ELF-1 (cell line): ENCODE results near the gene IFITM2.

Experiments used
- DNase-seq: peaks from one replicate; pipeline ENCODE4 v3.0.0-alpha.2; 2016; ENCODE audit warnings: low read depth, low spot score

IFITM2 gene

GRCh38 chr11:293271-293851, 14.3 kb upstream of the IFITM2 start:
- DNase-seq = no peak

- no peak for DNase-seq
These were observed 13.6 kb upstream of the IFITM2 start for GRCh38 chr11:293852-294661.

GRCh38 chr11:294780-295179, 12.8 kb upstream of the IFITM2 start:
- DNase-seq = no peak

DNA sequence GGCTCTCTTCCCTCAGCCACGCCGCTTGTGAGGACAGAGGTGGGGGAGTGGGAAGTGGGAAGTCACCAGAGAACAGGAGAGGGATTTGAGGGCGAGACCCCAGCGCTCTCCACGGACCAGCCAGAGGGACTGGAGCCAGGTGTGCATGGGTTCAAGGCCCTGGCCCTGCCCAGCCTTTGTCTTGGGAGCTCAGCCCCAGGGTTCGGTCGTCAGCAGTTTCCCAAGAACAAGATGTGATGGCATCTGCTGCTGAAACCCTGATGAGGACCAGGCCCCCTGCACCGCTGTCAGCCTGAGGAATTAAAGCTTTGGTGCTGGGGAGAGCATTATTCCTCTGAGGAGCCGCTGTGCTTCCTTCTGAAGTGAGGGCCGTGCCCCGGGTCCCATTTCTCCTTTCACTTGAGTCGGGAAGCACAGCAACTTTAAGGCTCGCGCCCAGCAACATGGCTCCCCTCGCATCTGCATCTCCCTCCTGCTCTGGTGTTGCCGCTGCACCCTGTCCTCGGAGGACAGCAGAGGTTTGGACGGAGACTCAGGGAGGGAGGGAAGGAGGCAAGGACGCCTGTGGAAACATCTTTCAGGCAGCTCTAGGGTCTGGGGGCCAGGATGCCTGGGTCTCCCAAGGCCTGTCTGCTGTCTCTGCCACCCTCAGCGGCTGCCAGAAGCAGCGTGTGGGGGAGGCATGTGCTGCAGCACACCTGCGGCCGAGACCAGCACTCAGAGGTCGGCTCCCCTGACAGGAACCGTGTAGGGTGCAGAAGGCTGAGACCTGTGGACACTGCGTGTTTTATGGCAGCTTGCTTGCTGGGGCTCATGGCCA, 12.1 kb upstream of the IFITM2 start:
- no peak for DNase-seq

DNA sequence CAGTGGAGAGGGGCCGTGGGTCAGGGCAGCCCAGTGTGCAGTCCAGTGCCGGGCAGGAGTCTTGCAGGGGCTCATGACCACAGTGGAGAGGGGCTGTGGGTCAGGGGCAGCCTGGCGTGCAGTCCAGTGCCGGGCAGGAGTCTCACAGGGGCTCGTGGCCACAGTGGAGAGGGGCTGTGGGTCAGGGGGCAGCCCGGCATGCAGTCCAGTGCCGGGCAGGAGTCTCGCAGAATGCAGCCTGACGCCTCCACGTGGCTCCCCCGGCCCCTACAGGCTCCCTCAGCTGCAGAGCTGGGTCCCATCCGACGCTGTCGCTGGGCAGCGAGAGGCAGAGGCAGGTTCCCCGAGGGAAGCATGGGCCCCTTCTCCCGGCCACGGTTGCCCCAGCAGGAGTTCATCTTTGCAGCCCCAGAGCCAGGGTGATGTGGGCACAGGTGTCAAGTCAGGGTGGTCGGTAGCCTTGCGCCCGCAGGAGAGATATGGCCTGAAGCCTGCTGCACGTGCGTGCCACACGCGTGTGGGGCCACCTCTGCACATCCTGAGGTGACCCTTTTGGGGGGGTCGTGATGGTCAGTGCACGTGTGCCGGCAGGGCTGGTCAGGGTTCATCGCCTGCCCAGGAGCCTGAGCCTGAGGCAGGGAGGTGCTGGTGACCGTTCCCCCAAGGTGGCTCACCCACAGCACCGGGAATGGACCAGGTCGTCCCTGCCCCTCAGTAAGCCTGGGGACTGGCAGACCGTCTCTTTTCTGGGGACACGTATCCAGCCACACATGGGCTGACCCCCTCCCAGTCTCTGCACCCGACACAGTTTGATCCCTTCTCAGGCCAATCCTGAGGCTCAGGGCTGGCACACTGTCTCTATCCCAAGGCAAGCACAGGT, 11.2 kb upstream of the IFITM2 start:
- no peak for DNase-seq

DNA sequence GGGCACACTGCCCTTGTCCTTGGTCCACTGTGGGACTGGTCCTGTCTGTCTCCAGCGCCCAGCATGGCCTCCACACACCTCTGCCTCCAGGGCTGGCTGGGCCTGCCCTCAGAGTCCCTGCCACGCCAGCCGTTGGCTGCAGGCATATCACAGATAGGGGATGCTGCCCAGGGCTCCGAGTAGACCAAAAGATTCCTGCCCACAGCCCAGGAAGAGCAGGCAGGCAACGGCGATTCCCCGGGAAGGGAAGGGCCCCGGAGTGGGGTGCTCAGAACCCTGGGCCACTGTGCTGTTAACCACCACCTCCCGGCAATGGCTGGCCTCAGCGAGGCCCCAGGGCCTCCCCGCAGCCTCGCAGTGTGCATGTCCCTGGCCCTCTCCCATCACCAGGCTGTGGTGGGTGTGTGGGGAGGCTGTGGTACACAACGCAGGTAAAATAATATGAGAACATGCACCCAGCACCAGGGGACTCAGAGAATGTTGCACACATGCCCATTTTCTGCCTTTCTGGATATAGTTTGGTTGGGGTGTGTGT, 10.5 kb upstream of the IFITM2 start:
- no peak for DNase-seq

- DNase-seq = no peak
These were observed 9.8 kb upstream of the IFITM2 start for GRCh38 chr11:297586-298405.

- no peak for DNase-seq
These were observed 9.1 kb upstream of the IFITM2 start for GRCh38 chr11:298406-299065.

GRCh38 chr11:299081-299891, 8.3 kb upstream of the IFITM2 start, which contains the start of gene IFITM5:
Gene IFITM5 (minus strand): TSS chr11:299526. CDS start chr11:299490, 36 bp downstream.
- no peak for DNase-seq

DNA sequence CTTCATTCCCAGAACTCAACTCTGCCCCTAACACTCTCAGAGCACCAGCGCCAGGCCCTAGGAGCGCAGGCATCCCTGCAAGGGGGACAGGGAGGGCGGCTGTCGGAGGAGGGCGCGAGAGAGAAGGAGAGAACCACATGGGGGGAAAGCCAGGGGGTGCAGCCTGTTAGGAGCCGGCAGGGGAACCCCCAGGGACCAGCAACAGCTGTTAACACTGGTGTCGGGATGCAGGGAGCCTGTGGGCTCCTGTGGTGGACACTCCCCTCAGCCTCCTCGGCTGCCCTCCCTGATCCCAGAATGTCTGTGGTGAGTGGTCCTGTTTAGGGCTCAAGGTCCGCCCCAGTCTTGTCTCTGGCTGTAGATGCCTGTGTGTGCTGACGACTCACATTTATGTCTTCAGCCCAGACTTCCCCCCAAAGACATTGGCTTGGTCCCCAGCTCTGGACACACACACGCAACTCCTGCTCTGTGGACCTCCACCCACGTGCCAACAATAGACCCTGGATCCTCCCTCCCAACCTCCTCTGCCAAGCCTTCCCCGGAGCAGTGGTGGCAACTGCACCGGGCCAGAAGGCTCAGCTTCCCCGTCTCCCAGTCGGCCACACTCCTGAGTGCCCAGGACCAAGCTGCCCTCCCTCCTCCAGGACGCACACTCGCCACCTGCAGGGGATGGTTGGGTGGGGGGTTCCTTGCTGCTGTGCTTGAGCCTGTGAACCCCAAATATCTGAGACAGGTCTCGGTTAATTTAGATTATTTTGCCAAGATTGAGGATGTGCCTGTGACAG, 7.5 kb upstream of the IFITM2 start:
- no peak for DNase-seq

DNA sequence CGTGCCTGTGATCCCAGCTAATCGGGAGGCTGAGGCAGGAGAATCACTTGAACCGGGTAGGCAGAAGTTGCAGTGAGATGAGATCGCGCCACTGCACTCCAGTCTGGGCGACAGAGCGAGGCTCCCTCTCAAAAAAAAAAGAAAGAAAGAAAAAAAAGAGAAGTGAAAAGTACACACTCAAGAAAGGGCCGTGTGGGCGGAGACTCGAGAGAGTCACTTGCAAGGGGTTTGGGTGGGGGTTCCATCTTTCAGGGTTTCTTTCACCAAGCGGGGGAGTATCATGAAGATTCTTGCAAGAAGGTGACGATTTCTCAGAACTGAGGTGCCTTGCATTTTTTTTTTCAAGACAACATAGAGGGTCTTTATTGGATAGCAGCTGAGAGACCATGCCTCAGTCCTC, 4.3 kb upstream of the IFITM2 start:
- no peak for DNase-seq

DNA sequence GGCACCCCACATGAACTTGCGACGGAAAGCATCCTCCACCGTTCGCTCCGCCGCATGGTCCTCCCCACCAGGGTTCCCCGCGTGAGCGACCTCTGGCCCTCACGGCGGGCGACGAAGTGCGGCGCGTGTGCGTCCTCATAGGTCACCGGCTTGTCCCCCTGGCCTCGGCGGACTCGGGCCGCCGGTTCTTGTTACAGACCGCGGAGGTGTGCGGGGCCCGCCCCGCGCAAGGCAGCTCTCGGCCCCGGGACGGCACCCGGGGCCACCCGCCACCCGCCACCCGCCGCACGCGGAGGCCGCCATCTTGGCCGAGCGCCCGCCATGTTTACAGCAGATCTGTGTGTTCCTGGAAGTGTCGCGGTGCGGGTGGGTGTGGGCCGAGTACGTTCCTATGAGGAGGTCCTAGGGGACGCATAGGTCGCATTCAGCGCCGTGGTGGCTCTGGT, 3.5 kb upstream of the IFITM2 start:
- DNase-seq = no peak

DNA sequence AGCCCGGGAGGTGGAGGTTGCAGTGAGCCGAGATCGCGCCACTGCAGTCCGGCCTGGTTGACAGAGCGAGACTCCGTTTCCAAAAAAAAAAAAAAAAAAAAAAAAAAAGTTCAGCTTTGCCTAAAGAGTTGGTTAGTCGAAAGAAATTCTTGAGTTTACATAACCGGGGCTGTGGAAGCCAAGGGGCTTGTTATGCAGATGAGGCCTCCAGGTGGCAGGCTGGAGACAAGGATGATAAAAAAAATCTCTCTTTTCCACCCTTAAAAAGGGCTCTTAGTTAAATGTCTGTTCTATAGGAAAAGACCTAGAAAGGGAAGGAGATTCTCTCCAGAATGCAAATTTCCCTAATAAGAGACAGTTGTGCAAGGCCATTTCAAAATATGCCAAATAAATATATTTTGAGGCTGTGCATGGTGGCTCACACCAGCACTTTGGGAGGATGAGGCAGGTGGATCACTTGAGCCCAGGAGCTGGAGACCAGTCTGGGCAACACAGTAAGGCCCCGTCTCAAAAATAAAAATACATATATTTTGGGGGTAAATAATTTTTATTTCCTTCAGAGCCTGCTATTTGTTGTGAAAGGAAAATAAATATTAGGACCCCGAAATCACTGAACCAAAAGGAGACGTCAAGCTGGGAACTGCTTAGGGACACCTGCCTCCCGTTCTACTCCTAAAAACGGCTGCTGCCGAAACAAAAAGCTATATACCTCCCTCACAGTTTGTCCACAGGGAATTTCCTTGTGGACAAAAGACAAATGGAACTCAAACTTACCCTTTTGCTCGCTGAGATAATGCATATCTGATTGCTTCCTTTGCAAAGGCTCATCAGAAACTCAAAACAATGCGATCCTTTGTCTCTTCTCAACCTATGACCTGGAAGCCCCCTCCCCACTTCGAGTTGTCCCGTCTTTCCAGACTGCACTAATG, 2.4 kb upstream of the IFITM2 start:
- DNase-seq = peak; percentile 71

DNA sequence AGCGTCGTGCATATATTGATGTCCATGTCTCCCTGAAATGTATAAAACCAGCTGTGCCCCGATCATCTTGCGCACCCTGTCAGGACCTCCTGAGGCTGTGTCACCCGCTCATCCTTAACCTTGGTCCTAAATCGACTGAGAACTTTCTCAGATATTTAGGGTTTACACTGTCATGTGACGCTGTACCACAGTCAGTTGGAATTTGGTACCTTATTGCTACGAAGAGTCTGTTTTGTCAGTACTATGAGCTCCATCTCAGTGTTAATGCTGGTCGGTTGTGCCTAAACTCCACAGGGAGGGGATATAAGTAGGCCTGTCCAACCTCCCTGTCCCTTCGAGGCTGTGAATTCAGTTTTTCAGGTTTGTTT, 1.8 kb upstream of the IFITM2 start:
- DNase-seq = no peak

DNA sequence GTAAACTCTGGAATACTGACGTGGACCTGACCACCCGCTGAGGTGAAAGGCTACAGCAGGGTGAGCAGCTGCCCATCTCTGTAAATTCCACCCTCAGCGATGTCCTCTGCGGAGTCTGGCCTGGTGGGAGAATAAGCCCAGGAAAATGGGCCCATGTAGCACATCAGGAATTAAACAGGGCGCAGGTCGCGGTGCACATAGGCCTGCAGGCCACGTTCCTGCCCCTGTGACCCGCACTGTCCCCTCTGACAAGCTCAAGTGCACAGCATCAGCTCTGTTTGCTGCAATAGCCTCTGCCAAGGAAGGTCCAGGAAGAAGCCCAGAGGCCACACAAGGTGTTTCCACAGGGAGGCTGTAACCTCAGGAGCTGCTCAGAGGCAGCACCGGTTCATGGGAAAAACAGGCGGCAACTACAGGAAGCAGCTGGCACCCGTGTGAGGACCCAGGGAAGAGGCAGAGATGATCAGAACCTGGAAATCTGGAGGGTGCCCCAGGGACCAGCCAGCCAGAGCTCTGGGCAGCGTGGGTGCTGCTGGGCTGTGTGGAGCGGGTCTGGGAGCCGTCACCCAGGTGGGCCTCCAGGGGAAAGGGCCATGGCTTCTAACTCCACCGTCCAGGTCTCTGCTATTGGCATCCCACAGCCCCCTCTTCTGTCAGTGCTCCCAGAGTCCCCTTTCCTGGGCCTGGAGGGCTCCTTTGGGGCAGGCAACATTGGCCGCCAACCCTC, 808 bp upstream of the IFITM2 start:
- DNase-seq = no peak
